GM18505 (cell line): Measurements from ENCODE around the gene CILP2.

Source experiments
- ATAC-seq: cut with Tn5 transposase; IDR thresholded peaks from one replicate; pipeline ENCODE4 v1.9.1; 2021; ENCODE audit not compliant: unreplicated experiment
- POLR2A ChIP-seq: IDR thresholded peaks from 4 replicates; pipeline ENCODE4 v1.6.1; 2011; ENCODE audit warnings: borderline replicate concordance; ENCODE audit not compliant: insufficient read depth, insufficient read length; ENCODE audit errors: extremely low read depth

Gene CILP2

GRCh38 chr19:19500975-19501644, 37.0 kb upstream of the CILP2 start:
- ATAC-seq: no peak
- no peak for TF ChIP-seq POLR2A

GRCh38 chr19:19501798-19502197, 36.3 kb upstream of the CILP2 start:
- TF ChIP-seq POLR2A: no peak
- ATAC-seq: no peak

- no peak for ATAC-seq
- TF ChIP-seq POLR2A: no peak
Observed at GRCh38 chr19:19502281-19502680, 35.8 kb upstream of the CILP2 start.

GRCh38 chr19:19502808-19503602, 35.1 kb upstream of the CILP2 start:
- no peak for TF ChIP-seq POLR2A
- ATAC-seq: no peak

- no peak for TF ChIP-seq POLR2A
- no peak for ATAC-seq
Observed at GRCh38 chr19:19504754-19505668, 33.1 kb upstream of the CILP2 start.

GRCh38 chr19:19505669-19506326, 32.3 kb upstream of the CILP2 start:
- no peak for TF ChIP-seq POLR2A
- ATAC-seq: no peak

- TF ChIP-seq POLR2A: no peak
- no peak for ATAC-seq
Observed at GRCh38 chr19:19506592-19506991, 31.5 kb upstream of the CILP2 start.

- no peak for TF ChIP-seq POLR2A
- no peak for ATAC-seq
Observed at GRCh38 chr19:19507354-19507753, 30.7 kb upstream of the CILP2 start.

GRCh38 chr19:19508217-19508616, 29.8 kb upstream of the CILP2 start:
- TF ChIP-seq POLR2A: peak; percentile 16
- ATAC-seq: no peak

- ATAC-seq: no peak
- no peak for TF ChIP-seq POLR2A
Observed at GRCh38 chr19:19510432-19510831, 27.6 kb upstream of the CILP2 start.

GRCh38 chr19:19513682-19514081, 24.4 kb upstream of the CILP2 start:
- no peak for ATAC-seq

GRCh38 chr19:19514215-19514657, 23.8 kb upstream of the CILP2 start:
- no peak for ATAC-seq

More at GRCh38 chr19:19513682-19514081, 24.4 kb upstream of the CILP2 start:
- no peak for TF ChIP-seq POLR2A

More at GRCh38 chr19:19514215-19514657, 23.8 kb upstream of the CILP2 start:
- TF ChIP-seq POLR2A: no peak
